WTC11 (cell line): ENCODE measurements around the gene UNC93B1. TPM values are rescaled to one million over a fixed set of nuclear protein-coding genes. Genes with fewer than 3 reads are reported as not detected.

Experiments
- ATAC-seq: fragments of 200-7000 bp; cut with Tn5 transposase; 2 replicates; pipeline ENCODE4 v1.10.0; 2021; ENCODE audit warnings: mild to moderate bottlenecking, moderate library complexity
- CTCF ChIA-PET: fragments of 300-600 bp; sonication (Branson Sonifier 250); formaldehyde crosslinking; loops from one replicate; lab custom pipeline; 2021; ENCODE audit warnings: antibody characterized with exemption; lab: Charles Lee
- POLR2A ChIA-PET: fragments of 350-600 bp; sonication (Branson Sonifier 250); formaldehyde crosslinking; loops from one replicate; lab custom pipeline; 2021; ENCODE audit warnings: antibody characterized with exemption; lab: Charles Lee
- DNase-seq: peaks from one replicate; pipeline ENCODE4 v3.0.0; 2021; ENCODE audit warnings: low spot score
- H3K27ac Mint-ChIP-seq: 2 replicates; pipeline ENCODE4 v1.8.0; 2021; ENCODE audit warnings: mixed read lengths
- H3K27me3 Mint-ChIP-seq: 2 replicates; pipeline ENCODE4 v1.8.0; 2021; ENCODE audit warnings: low read depth, mild to moderate bottlenecking, moderate library complexity, mixed read lengths
- H3K36me3 Mint-ChIP-seq: 2 replicates; pipeline ENCODE4 v1.8.0; 2021; ENCODE audit warnings: mixed read lengths
- H3K4me1 Mint-ChIP-seq: 2 replicates; pipeline ENCODE4 v1.8.0; 2022; ENCODE audit warnings: mixed read lengths
- H3K4me3 Mint-ChIP-seq: 2 replicates; pipeline ENCODE4 v1.8.0; 2021; ENCODE audit warnings: mild to moderate bottlenecking, moderate library complexity, mixed read lengths
- H3K9me3 Mint-ChIP-seq: 2 replicates; pipeline ENCODE4 v1.8.0; 2021; ENCODE audit warnings: mixed read lengths
- AR ChIP-seq: fragments of 250-450 bp; sonication (Bioruptor Pico); IDR thresholded peaks from 2 replicates; pipeline ENCODE4 v1.9.0; 2021; ENCODE audit warnings: mild to moderate bottlenecking
- ATF3 ChIP-seq: sonication (generic); formaldehyde crosslinking; conservative IDR thresholded peaks from 2 replicates; pipeline ENCODE4 v1.8.1; 2022; ENCODE audit warnings: mild to moderate bottlenecking, missing genetic modification reagents
- ATF6 ChIP-seq: sonication (generic); formaldehyde crosslinking; IDR thresholded peaks from 2 replicates; pipeline ENCODE4 v1.8.1; 2023; ENCODE audit warnings: mild to moderate bottlenecking, missing genetic modification reagents
- CDX4 ChIP-seq: fragments of 250-450 bp; sonication (Bioruptor Pico); IDR thresholded peaks from 2 replicates; pipeline ENCODE4 v1.9.0; 2021; ENCODE audit warnings: moderate library complexity, mild to moderate bottlenecking, inconsistent platforms, borderline replicate concordance
- ETV6 ChIP-seq: sonication (generic); formaldehyde crosslinking; IDR thresholded peaks from 2 replicates; pipeline ENCODE4 v1.8.1; 2022; ENCODE audit warnings: mild to moderate bottlenecking, missing genetic modification reagents
- HMGA2 ChIP-seq: fragments of 250-450 bp; sonication (Bioruptor Pico); IDR thresholded peaks from 2 replicates; pipeline ENCODE4 v1.4.0; 2021; ENCODE audit warnings: mild to moderate bottlenecking, moderate library complexity
- NFYB ChIP-seq: sonication (generic); formaldehyde crosslinking; conservative IDR thresholded peaks from 2 replicates; pipeline ENCODE4 v1.8.0; 2022; ENCODE audit warnings: low read depth, missing genetic modification reagents
- NR3C1 ChIP-seq: sonication (generic); formaldehyde crosslinking; conservative IDR thresholded peaks from 2 replicates; pipeline ENCODE4 v1.8.1; 2023; ENCODE audit warnings: low read depth, mild to moderate bottlenecking, missing genetic modification reagents
- SMAD3 ChIP-seq: sonication (generic); formaldehyde crosslinking; IDR thresholded peaks from 2 replicates; pipeline ENCODE4 v1.8.0; 2022; ENCODE audit warnings: missing genetic modification reagents, mild to moderate bottlenecking, borderline replicate concordance
- USF1 ChIP-seq: sonication (generic); formaldehyde crosslinking; IDR thresholded peaks from 2 replicates; pipeline ENCODE4 v1.8.0; 2022; ENCODE audit warnings: mild to moderate bottlenecking, missing genetic modification reagents
- ZBTB21 ChIP-seq: sonication (generic); formaldehyde crosslinking; IDR thresholded peaks from 2 replicates; pipeline ENCODE4 v1.8.1; 2023; ENCODE audit warnings: mild to moderate bottlenecking, missing genetic modification reagents, borderline replicate concordance
- ZNF219 ChIP-seq: sonication (generic); formaldehyde crosslinking; IDR thresholded peaks from 2 replicates; pipeline ENCODE4 v1.8.0; 2023; ENCODE audit warnings: missing genetic modification reagents, mild to moderate bottlenecking, borderline replicate concordance
- ZNF232 ChIP-seq: sonication (generic); formaldehyde crosslinking; IDR thresholded peaks from 2 replicates; pipeline ENCODE4 v1.8.0; 2022; ENCODE audit warnings: mild to moderate bottlenecking, missing genetic modification reagents
- ZNF317 ChIP-seq: sonication (generic); formaldehyde crosslinking; IDR thresholded peaks from 2 replicates; pipeline ENCODE4 v1.8.1; 2023; ENCODE audit warnings: low read depth, mild to moderate bottlenecking, moderate library complexity, missing genetic modification reagents, borderline replicate concordance
- ZNF423 ChIP-seq: fragments of 250-450 bp; sonication (Bioruptor Pico); IDR thresholded peaks from 2 replicates; pipeline ENCODE4 v2.1.2; 2022; ENCODE audit warnings: mild to moderate bottlenecking, moderate library complexity
- ZNF512 ChIP-seq: sonication (generic); formaldehyde crosslinking; IDR thresholded peaks from 2 replicates; pipeline ENCODE4 v1.8.1; 2022; ENCODE audit warnings: missing genetic modification reagents, borderline replicate concordance
- total RNA-seq: library from RNA; stranded (reverse); gene quantifications from 3 replicates; pipeline ENCODE4 v1.2.3, GENCODE V29; 2021

The UNC93B1 gene
- total RNA-seq, 1 experiment from 2014 or later = 27.9 TPM

DNA sequence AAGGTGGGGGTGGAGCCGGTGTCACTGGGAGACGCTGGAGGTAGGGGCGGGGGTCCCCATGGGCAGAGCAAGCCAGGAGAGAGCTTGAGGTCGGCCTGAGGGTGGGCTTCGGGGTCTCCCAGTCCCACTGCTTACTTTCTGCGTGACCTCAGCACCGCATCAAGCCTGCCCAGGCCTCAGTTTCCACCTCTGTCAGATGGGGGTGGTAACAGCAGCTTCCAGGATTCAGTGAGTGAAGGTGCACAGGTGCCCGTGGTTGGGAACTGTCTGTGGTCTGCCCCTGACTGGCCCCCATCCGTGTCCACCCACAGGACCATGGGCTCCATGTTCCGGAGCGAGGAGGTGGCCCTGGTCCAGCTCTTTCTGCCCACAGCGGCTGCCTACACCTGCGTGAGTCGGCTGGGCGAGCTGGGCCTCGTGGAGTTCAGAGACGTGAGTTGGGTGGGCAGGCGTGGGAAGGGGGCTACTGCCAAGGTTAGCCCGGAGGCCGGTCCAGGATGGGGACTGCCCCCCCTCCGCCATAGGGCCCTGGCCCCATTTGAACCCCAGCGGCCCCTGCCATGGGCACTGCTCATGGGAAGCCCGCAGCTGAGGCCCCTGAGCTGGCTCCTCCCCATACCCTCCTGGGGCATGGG lies 37.2 kb upstream of the UNC93B1 start (continued):
- no peak for TF ChIP-seq ATF6 (CRISPR knock-in tag)
- no peak for TF ChIP-seq ZBTB21 (CRISPR knock-in tag)
- no peak for TF ChIP-seq CDX4 (CRISPR knock-in tag)
- no peak for TF ChIP-seq ATF3 (CRISPR knock-in tag)
- TF ChIP-seq ZNF512 (CRISPR knock-in tag) = no peak
- no peak for TF ChIP-seq NFYB (CRISPR knock-in tag)
- TF ChIP-seq NR3C1 (CRISPR knock-in tag) = no peak
- TF ChIP-seq ZNF219 (CRISPR knock-in tag) = no peak
- no peak for TF ChIP-seq HMGA2 (CRISPR knock-in tag)

GRCh38 chr11:68040101-68040956 lies 36.4 kb upstream of the UNC93B1 start:
- H3K27ac Mint-ChIP-seq = peak overlapping the region; percentile 84
- peaks cover 15% of the 10 kb centered on the region for H3K4me1 Mint-ChIP-seq
- peak; percentile 34 for ATAC-seq
- TF ChIP-seq ZNF423 (CRISPR knock-in tag) = no peak
- TF ChIP-seq SMAD3 (CRISPR knock-in tag) = no peak
- TF ChIP-seq ETV6 (CRISPR knock-in tag) = peak; percentile 68; the same call in 1 of the 2 replicates
- TF ChIP-seq, all 79 proteins: peak for 1
- POLR2A ChIA-PET = interaction anchor here (0.6 to 1.8 kb wide), 4 partner anchors 16 to 495 kb away, joined by 3 to 5 read pairs (median 4); no protein-coding TSS in a partner anchor
- H3K9me3 Mint-ChIP-seq = no peaks in the 10 kb centered on the region
- H3K4me3 Mint-ChIP-seq = peak overlapping the region; percentile 42
- DNase-seq = peak; percentile 52
- CTCF ChIA-PET = interaction anchor here (0.9 to 3.1 kb wide), 5 partner anchors 9 to 162 kb away, joined by 3 to 11 read pairs (median 3); partner anchors contain the start of gene ALDH3B1
- H3K36me3 Mint-ChIP-seq = no peaks in the 10 kb centered on the region
- no peaks in the 10 kb centered on the region for H3K27me3 Mint-ChIP-seq

GRCh38 chr11:68039526-68040086 lies 35.7 kb upstream of the UNC93B1 start:
- no peak for ATAC-seq
- CTCF ChIA-PET = interaction anchor here (0.8 to 3.1 kb wide), 6 partner anchors 10 to 167 kb away, joined by 3 to 11 read pairs (median 3); partner anchors contain the start of gene ALDH3B1
- peak overlapping the region; percentile 84; the same call in 1 of the 2 replicates for H3K27ac Mint-ChIP-seq

More at GRCh38 chr11:68039526-68040086, 35.7 kb upstream of the UNC93B1 start:
- TF ChIP-seq ZNF219 (CRISPR knock-in tag) = no peak
- TF ChIP-seq USF1 (CRISPR knock-in tag) = no peak
- TF ChIP-seq ZNF232 (CRISPR knock-in tag) = no peak
- TF ChIP-seq AR (CRISPR knock-in tag) = 0 out of 2 replicates have a peak, but pooled peaks have one; percentile 63
- no peak for TF ChIP-seq ZNF317 (CRISPR knock-in tag)
- no peaks in the 10 kb centered on the region for H3K27me3 Mint-ChIP-seq
- POLR2A ChIA-PET = interaction anchor here (0.6 to 1.8 kb wide), 3 partner anchors 17 to 460 kb away, joined by 4 to 5 read pairs (median 5); no protein-coding TSS in a partner anchor
- no peaks in the 10 kb centered on the region for H3K9me3 Mint-ChIP-seq
- H3K4me1 Mint-ChIP-seq = peaks cover 15% of the 10 kb centered on the region
- H3K36me3 Mint-ChIP-seq = no peaks in the 10 kb centered on the region; the same call in 1 of the 2 replicates
- H3K4me3 Mint-ChIP-seq = peak overlapping the region; percentile 55
- DNase-seq = no peak
